Subcutaneous abdominal adipose tissue (tissue), 5 donors: Measurements from ENCODE around the gene CEP135.

Experiments
- H3K27ac ChIP-seq: one replicate; pipeline ENCODE4 v1.7.0; 2013; ENCODE audit warnings: low read depth, mild to moderate bottlenecking, inconsistent platforms, low read length, moderate library complexity
- H3K27me3 ChIP-seq, 5 donors: one replicate each; pipeline ENCODE4 v1.7.0; 2013; ENCODE audit warnings: low read length in 5 of 5, inconsistent platforms in 1 of 5; ENCODE audit not compliant: control insufficient read depth in 5 of 5, insufficient read depth in 4 of 5
- H3K36me3 ChIP-seq, 5 donors: one replicate each; pipeline ENCODE4 v1.7.0; 2013; ENCODE audit warnings: low read length in 5 of 5; ENCODE audit not compliant: control insufficient read depth in 5 of 5, insufficient read depth in 5 of 5
- H3K4me1 ChIP-seq, 5 donors: one replicate each; pipeline ENCODE4 v1.7.0; 2013; ENCODE audit warnings: low read length in 5 of 5, mild to moderate bottlenecking in 3 of 5, moderate library complexity in 1 of 5; ENCODE audit not compliant: control insufficient read depth in 5 of 5, insufficient read depth in 5 of 5
- H3K4me3 ChIP-seq, 5 donors: one replicate each; pipeline ENCODE4 v1.7.0; 2013; ENCODE audit warnings: low read length in 5 of 5, low read depth in 1 of 5
- H3K9ac ChIP-seq, 5 donors: one replicate each; pipeline ENCODE4 v1.7.0; 2013; ENCODE audit warnings: low read length in 5 of 5, mild to moderate bottlenecking in 4 of 5, moderate library complexity in 3 of 5
- H3K9me3 ChIP-seq, 5 donors: one replicate each; pipeline ENCODE4 v1.7.0; 2013; ENCODE audit warnings: low read length in 5 of 5; ENCODE audit not compliant: control insufficient read depth in 5 of 5
- donor health status: healthy.
- donor health status: healthy.
- donor health status: healthy.
- donor health status: healthy.
- donor health status: healthy.

The CEP135 gene

GRCh38 chr4:56042225-56042624, 93.5 kb downstream of the CEP135 start:
- Histone ChIP-seq H3K4me1 (no peaks in the 10 kb centered on the region), H3K27ac (no peak overlapping the region), H3K9ac (no peak overlapping the region), H3K27me3 (peaks cover 0 to 4% (median 0%) of the 10 kb centered on the region in 5 donors), H3K9me3 (no peaks in the 10 kb centered on the region), H3K36me3 (no peaks in the 10 kb centered on the region), H3K4me3 (no peak overlapping the region)

GRCh38 chr4:56048383-56048701, 99.6 kb downstream of the CEP135 start:
- peaks cover 0 to 26% (median 5%) of the 10 kb centered on the region in 5 donors for H3K27me3 ChIP-seq
- no peak overlapping the region for H3K9ac ChIP-seq
- H3K27ac ChIP-seq = no peak overlapping the region
- no peaks in the 10 kb centered on the region for H3K9me3 ChIP-seq
- no peaks in the 10 kb centered on the region for H3K36me3 ChIP-seq
- H3K4me1 ChIP-seq = peaks cover 0 to 17% (median 12%) of the 10 kb centered on the region in 5 donors
- peak overlapping the region; percentile 35 to 72 (median 63) for H3K4me3 ChIP-seq

- H3K36me3 ChIP-seq = no peaks in the 10 kb centered on the region
- H3K27me3 ChIP-seq = peaks cover 0 to 26% (median 5%) of the 10 kb centered on the region in 5 donors
- peak overlapping the region; percentile 35 to 72 (median 63) for H3K4me3 ChIP-seq
- no peak overlapping the region for H3K27ac ChIP-seq
- H3K9me3 ChIP-seq = no peaks in the 10 kb centered on the region
- H3K9ac ChIP-seq = no peak overlapping the region
- peaks cover 0 to 17% (median 12%) of the 10 kb centered on the region in 5 donors for H3K4me1 ChIP-seq
Measured at GRCh38 chr4:56048702-56049431, 100.1 kb downstream of the CEP135 start.

- Histone ChIP-seq H3K27ac (no peak overlapping the region), H3K9me3 (no peaks in the 10 kb centered on the region), H3K4me1 (peaks cover 0 to 17% (median 12%) of the 10 kb centered on the region in 5 donors), H3K9ac (no peak overlapping the region), H3K27me3 (peaks cover 0 to 26% (median 5%) of the 10 kb centered on the region in 5 donors), H3K36me3 (no peaks in the 10 kb centered on the region), H3K4me3 (no peak overlapping the region)
Measured at GRCh38 chr4:56050625-56051024, 101.9 kb downstream of the CEP135 start.

GRCh38 chr4:56051029-56051709, 102.4 kb downstream of the CEP135 start:
- no peaks in the 10 kb centered on the region for H3K36me3 ChIP-seq
- H3K9me3 ChIP-seq = no peaks in the 10 kb centered on the region
- H3K9ac ChIP-seq = no peak overlapping the region
- peaks cover 0 to 26% (median 5%) of the 10 kb centered on the region in 5 donors for H3K27me3 ChIP-seq
- H3K4me1 ChIP-seq = peaks cover 0 to 17% (median 12%) of the 10 kb centered on the region in 5 donors
- H3K4me3 ChIP-seq = no peak overlapping the region
- no peak overlapping the region for H3K27ac ChIP-seq

- no peak overlapping the region for H3K9ac ChIP-seq
- no peaks in the 10 kb centered on the region for H3K9me3 ChIP-seq
- H3K4me1 ChIP-seq = peaks cover 0 to 17% (median 12%) of the 10 kb centered on the region in 5 donors
- H3K27me3 ChIP-seq = peaks cover 0 to 26% (median 5%) of the 10 kb centered on the region in 5 donors
- no peak overlapping the region for H3K27ac ChIP-seq
- no peaks in the 10 kb centered on the region for H3K36me3 ChIP-seq
- no peak overlapping the region for H3K4me3 ChIP-seq
Measured at GRCh38 chr4:56051710-56052075, 102.9 kb downstream of the CEP135 start.

GRCh38 chr4:56052481-56052880, 103.7 kb downstream of the CEP135 start:
- no peaks in the 10 kb centered on the region for H3K9me3 ChIP-seq
- peaks cover 0 to 17% (median 12%) of the 10 kb centered on the region in 5 donors for H3K4me1 ChIP-seq
- peaks cover 0 to 26% (median 5%) of the 10 kb centered on the region in 5 donors for H3K27me3 ChIP-seq
- no peak overlapping the region for H3K4me3 ChIP-seq
- no peak overlapping the region for H3K27ac ChIP-seq
- no peak overlapping the region for H3K9ac ChIP-seq
- no peaks in the 10 kb centered on the region for H3K36me3 ChIP-seq

GRCh38 chr4:56052966-56053365, 104.2 kb downstream of the CEP135 start:
- H3K9me3 ChIP-seq = no peaks in the 10 kb centered on the region
- no peak overlapping the region for H3K27ac ChIP-seq
- no peak overlapping the region for H3K4me3 ChIP-seq
- peaks cover 0 to 17% (median 12%) of the 10 kb centered on the region in 5 donors for H3K4me1 ChIP-seq
- H3K9ac ChIP-seq = no peak overlapping the region
- H3K36me3 ChIP-seq = no peaks in the 10 kb centered on the region
- H3K27me3 ChIP-seq = peaks cover 0 to 26% (median 5%) of the 10 kb centered on the region in 5 donors

- H3K27ac ChIP-seq = no peak overlapping the region
- no peak overlapping the region for H3K4me3 ChIP-seq
- H3K9me3 ChIP-seq = no peaks in the 10 kb centered on the region
- H3K9ac ChIP-seq = no peak overlapping the region
- H3K27me3 ChIP-seq = peaks cover 3 to 12% (median 5%) of the 10 kb centered on the region in 5 donors
- H3K4me1 ChIP-seq = no peaks in the 10 kb centered on the region
- H3K36me3 ChIP-seq = no peaks in the 10 kb centered on the region
Measured at GRCh38 chr4:56055027-56055977, 106.6 kb downstream of the CEP135 start.
